NCI-H2196 treated with DMSO at 0.1 percent for 48 hours (cell line): ENCODE results near the gene ITPR2.
A peak's percentile ranks its signal among the peaks of the same experiment; 100 is the strongest.

ENCODE experiments used
- DNase-seq: peaks from one replicate; lab custom pipeline; 2025; ENCODE audit not compliant: unreplicated experiment; lab: John Stamatoyannopoulos, UW

ITPR2 gene

DNA sequence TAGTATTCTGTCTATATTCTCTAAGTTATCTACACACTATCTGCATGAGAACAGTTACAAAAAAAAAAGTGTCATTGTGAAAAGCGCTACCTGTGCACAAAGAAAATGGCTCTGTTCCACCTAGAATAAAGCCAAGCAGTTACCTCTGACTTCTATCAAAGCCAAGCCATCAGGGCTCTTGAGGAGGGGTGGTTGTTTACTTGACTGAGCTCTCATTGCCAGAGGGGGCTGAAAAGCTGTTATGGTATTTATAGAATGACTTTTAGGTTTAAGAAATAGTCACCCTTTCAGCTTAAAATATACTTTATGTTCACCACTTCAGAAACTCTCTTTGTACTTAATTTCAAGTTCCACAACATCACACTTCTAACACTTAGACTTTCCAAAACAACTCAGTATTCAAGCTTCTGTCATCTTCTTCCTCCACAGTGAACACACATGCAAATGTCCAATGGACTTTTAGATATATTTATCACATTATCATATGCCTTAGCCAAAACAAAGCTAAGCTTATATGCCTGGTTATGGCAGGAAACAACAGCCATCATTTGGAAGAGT is 7.5 kb downstream of the ITPR2 start:
- DNase-seq = no peak

- DNase-seq = no peak
Measured at GRCh38 chr12:26823390-26823789, 9.6 kb downstream of the ITPR2 start.

- no peak for DNase-seq
Measured at GRCh38 chr12:26822026-26822425, 11.0 kb downstream of the ITPR2 start.

GRCh38 chr12:26821212-26821701 is 11.7 kb downstream of the ITPR2 start:
- no peak for DNase-seq

DNA sequence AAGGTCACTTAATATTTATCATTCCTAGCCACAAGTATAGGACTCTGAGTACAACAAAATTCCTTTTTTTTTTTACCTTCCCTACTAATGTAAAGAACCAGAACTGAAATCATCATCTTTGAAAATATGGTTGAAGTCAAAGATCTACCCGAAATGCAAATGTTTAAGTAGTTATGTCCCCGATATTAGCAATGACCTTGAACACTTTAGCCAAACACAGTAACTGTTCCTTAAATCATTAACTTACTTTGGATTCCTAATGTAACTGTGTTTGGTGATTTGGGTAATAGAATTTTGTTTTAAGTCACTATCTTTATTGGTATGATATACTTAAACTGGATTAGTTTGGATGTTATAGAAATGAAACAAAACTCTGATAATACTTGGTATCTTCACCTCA is 14.4 kb downstream of the ITPR2 start:
- DNase-seq = no peak

GRCh38 chr12:26818201-26818600 is 14.8 kb downstream of the ITPR2 start:
- no peak for DNase-seq

- DNase-seq = no peak
Measured at GRCh38 chr12:26817183-26817591, 15.8 kb downstream of the ITPR2 start.

DNA sequence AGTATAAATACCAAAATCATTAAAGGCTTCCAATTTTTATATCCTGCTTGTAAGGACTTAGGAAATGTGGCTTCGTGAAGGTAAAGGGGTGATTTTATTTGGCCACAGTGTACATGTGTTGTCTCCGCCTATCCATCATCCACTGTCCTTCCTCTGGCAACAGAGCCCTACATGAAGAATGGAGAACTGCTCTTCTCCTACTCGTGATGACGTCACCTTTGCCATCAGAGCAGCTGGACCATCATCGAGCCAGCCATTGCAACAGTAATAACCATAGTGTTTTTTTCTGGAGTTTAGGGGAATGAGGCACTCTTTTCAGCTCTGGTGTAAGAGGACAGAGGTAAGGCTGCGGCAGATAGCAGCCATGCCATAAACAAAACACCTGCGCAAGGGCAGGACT is 19.2 kb downstream of the ITPR2 start:
- no peak for DNase-seq

GRCh38 chr12:26810330-26810729 is 22.7 kb downstream of the ITPR2 start:
- no peak for DNase-seq

DNA sequence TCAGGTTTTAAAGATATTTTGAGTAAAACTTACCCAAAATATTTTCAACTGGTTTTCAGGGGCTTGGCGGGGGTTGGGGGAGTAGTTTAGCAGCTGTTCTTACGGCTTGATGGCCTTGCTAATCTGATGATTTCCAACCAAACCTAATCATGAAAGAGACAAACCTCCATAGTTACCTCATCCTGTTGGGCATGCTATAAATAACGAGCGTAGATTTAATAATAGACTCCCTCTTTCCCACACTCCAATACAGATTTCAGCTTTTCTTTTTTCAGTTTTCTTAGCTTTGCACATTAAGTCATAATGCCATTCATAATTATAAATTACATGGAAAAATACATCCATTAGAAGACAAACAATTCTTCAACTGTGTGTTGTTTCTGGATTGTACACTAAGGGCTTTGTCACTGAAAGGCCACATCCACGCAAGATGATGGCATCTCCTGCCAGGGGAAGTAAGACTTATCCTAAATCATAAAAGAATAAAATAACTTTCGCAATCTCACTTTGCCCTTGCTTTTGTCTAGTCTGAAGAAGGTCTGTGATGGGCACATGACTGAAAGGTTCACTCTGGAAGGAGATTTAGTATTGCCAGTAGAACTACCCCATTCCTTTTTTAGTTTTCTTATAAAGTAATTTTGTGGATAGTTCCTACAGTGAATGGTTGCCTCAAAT is 23.2 kb downstream of the ITPR2 start:
- DNase-seq = no peak

- no peak for DNase-seq
Measured at GRCh38 chr12:26808766-26809476, 24.1 kb downstream of the ITPR2 start.

- no peak for DNase-seq
Measured at GRCh38 chr12:26807292-26807691, 25.7 kb downstream of the ITPR2 start.

GRCh38 chr12:26806556-26806955 is 26.4 kb downstream of the ITPR2 start:
- no peak for DNase-seq

- no peak for DNase-seq
Measured at GRCh38 chr12:26805401-26805971, 27.5 kb downstream of the ITPR2 start.

GRCh38 chr12:26803552-26803951 is 29.4 kb downstream of the ITPR2 start:
- no peak for DNase-seq

GRCh38 chr12:26801486-26801885 is 31.5 kb downstream of the ITPR2 start:
- DNase-seq = no peak

- no peak for DNase-seq
Measured at GRCh38 chr12:26800858-26801257, 32.1 kb downstream of the ITPR2 start.

- no peak for DNase-seq
Measured at GRCh38 chr12:26800347-26800746, 32.6 kb downstream of the ITPR2 start.

DNA sequence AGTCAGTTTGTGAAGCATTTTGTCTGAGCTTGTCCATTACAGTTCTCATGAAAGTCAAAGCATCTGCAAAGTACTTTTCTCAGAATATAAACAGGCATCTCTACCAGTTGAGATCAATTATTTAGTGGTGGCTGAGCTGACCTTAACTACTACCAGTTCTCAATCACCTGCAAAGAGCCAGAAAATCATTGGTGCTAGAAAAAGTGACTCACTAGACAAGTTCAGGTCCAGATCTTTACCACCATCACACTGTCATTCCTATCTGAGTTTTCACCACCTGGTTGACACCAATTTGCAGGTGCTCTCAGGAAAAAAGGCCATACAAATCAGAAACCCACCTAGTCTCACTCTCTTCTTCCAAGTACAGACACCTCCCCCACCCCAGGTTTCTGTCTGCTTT is 33.3 kb downstream of the ITPR2 start:
- no peak for DNase-seq

- DNase-seq = no peak
Measured at GRCh38 chr12:26798640-26799039, 34.4 kb downstream of the ITPR2 start.

DNA sequence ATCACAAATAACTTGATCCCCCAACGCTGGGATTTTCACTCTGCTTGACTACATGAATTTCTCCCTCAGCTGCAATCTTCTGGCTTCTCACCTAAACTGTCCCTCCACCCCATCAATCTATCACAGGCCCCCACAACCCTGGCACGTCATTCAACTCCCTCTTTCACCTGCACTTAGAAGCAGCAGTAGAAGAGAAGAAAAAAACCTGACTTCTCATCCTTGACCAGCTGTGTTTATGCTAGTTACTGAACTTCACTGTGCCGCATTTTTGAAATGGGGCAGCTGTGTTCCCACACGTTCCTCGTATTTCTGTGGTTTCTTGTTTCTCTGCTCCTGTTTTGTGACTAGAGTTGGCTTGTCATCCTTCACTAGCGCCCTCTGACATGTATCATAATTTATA is 35.0 kb downstream of the ITPR2 start:
- no peak for DNase-seq

GRCh38 chr12:26795910-26796309 is 37.1 kb downstream of the ITPR2 start:
- peak; percentile 31 for DNase-seq
